NT2/D1 (cell line): Measurements from ENCODE around the gene NBAS.
"Not testable (repeated sequence)": the region's sequence is repeated elsewhere in the genome, so short reads cannot be mapped to it uniquely, and the experiment has no call there.

ENCODE experiments used
- DNase-seq: peaks from one replicate; pipeline ENCODE4 v3.0.0-alpha.2; 2011; ENCODE audit warnings: low read depth, low spot score
- H3K27me3 ChIP-seq: 2 replicates; pipeline ENCODE4 v1.6.0; 2011; ENCODE audit warnings: mild to moderate bottlenecking; ENCODE audit not compliant: insufficient read length, insufficient read depth
- H3K36me3 ChIP-seq: 2 replicates; pipeline ENCODE4 v1.6.1; 2011; ENCODE audit warnings: mild to moderate bottlenecking, low read length, mixed read lengths; ENCODE audit not compliant: insufficient read depth, insufficient read length
- H3K4me1 ChIP-seq: 2 replicates; pipeline ENCODE4 v1.5.1; 2011; ENCODE audit not compliant: insufficient read depth, insufficient read length
- H3K4me3 ChIP-seq: 2 replicates; pipeline ENCODE4 v1.5.1; 2011; ENCODE audit warnings: low read depth; ENCODE audit not compliant: insufficient read length
- H3K9ac ChIP-seq: 2 replicates; pipeline ENCODE4 v1.6.0; 2011; ENCODE audit warnings: low read depth; ENCODE audit not compliant: insufficient read length
- H3K9me3 ChIP-seq: 2 replicates; pipeline ENCODE4 v1.5.1; 2011; ENCODE audit warnings: mild to moderate bottlenecking, low read length; ENCODE audit not compliant: insufficient read depth
- SUZ12 ChIP-seq: IDR thresholded peaks from 2 replicates; pipeline ENCODE4 v1.6.1; 2011; ENCODE audit not compliant: insufficient read length, insufficient read depth; ENCODE audit errors: extremely low read depth
- YY1 ChIP-seq: IDR thresholded peaks from 2 replicates; pipeline ENCODE4 v1.6.1; 2011; ENCODE audit not compliant: insufficient read length, insufficient read depth
- ZNF274 ChIP-seq: IDR thresholded peaks from 2 replicates; pipeline ENCODE4 v1.6.1; 2011; ENCODE audit warnings: mild to moderate bottlenecking, low read depth, low read length

Gene NBAS

DNA sequence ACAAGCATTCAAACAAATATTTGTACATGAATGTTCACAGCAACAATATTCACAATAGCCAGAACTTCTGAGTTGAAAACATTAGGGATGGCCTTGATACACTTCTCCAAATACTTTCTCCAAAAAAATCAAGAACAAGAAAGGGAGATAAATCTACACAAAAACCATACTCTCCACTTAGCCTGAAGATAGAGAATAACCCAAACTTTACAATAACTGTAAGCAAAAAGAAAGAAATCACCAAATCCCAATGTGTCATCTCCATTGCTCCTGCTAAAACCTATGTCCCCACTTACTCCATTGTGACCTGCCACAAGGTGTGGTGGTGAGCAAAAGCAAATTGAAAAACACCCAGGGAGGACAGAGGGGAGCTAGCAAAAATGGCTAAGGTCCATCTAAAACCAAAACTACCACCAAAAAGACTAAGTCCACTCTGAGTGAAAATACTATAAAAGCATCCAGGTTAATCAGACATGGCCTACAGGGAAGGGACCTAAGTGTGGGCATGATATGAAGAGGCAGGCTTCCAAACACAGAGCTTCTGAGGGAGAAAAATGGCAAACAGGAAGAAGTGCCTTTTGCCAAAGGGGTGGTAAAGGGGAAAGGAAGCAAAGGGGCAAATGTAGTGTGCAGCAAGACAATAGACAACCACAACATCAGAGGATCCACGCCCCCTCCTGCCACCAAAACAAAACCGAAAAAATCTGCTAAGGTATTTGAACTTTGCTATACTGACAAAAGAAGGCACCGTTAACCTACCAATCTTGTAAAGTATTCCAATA, 56.1 kb downstream of the NBAS start:
- TF ChIP-seq YY1: no peak
- TF ChIP-seq SUZ12: no peak
- TF ChIP-seq ZNF274: no peak
- H3K4me1 ChIP-seq: no peaks in the 10 kb centered on the region
- peaks cover 5% of the 10 kb centered on the region for H3K36me3 ChIP-seq
- H3K9me3 ChIP-seq: no peaks in the 10 kb centered on the region
- no peak for DNase-seq
- H3K4me3 ChIP-seq: no peak overlapping the region
- H3K9ac ChIP-seq: no peak overlapping the region
- no peaks in the 10 kb centered on the region for H3K27me3 ChIP-seq

DNA sequence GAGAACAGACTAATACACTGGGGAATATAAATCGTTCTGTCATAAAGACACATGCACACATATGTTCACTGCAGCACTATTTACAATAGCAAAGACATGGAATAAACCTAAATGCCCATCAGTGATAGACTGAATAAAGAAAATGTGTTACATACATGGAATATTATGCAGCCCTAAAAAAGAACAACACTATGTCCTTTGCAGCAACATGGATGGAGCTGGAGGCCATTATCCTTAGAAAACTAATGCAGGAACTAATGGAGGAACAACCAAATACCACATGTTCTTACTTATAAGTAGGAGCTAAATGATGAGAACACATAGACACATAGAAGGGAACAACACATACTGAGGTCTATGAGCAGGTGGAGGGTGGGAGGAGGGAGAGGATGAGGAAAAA, 61.9 kb downstream of the NBAS start:
- H3K4me1 ChIP-seq, H3K9me3 ChIP-seq, H3K4me3 ChIP-seq, H3K9ac ChIP-seq, H3K36me3 ChIP-seq, H3K27me3 ChIP-seq, DNase-seq: not testable (repeated sequence)

DNA sequence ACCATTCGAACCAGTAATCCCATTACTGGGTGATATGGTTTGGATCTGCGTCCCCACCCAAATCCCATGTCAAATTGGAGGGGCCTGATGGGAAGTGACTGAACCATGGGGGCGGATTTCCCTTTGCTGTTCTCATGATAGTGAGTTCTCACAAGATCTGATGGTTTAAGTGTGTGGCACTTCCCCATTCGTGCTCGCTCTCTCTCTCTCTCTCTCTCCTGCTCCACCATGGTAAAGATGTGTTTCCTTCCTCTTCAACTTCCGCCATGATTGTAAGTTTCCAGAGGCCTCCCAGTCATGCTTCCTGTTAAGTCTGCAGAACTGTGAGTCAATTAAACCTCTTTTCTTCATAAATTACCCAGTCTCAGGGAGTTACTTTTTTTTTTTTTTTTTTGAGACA, 62.6 kb downstream of the NBAS start:
- Histone ChIP-seq H3K36me3 (peaks cover 3% of the 10 kb centered on the region), H3K9me3 (no peaks in the 10 kb centered on the region; the same call in 1 of the 2 replicates), H3K4me1 (no peaks in the 10 kb centered on the region), H3K4me3 (no peak overlapping the region), H3K9ac (no peak overlapping the region), H3K27me3 (no peaks in the 10 kb centered on the region)
- no peak for DNase-seq
- TF ChIP-seq YY1: no peak
- no peak for TF ChIP-seq ZNF274
- no peak for TF ChIP-seq SUZ12

DNA sequence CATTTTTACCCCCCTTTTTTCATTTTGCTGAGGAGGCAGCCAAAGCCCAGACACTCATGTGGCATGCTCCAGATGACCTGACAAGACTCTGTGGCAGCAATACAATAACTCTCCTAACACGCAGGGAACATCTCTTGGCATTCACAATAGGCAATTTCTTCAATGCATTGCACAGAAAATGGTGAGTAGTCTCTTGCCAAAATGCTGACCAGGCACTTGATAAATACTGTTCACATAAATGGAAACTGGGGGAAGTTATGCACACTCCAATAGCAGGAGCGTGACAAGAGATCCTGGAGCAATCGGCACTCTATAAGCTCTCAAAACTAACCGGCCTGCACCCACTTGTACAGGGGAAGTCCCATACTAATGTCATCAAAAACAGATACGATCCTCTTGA, 66.3 kb downstream of the NBAS start:
- Histone ChIP-seq H3K27me3 (no peaks in the 10 kb centered on the region), H3K4me3 (no peak overlapping the region), H3K4me1 (no peaks in the 10 kb centered on the region), H3K9me3 (no peaks in the 10 kb centered on the region; the same call in 1 of the 2 replicates), H3K9ac (no peak overlapping the region), H3K36me3 (peaks cover 3% of the 10 kb centered on the region)
- no peak for TF ChIP-seq YY1
- TF ChIP-seq ZNF274: no peak
- no peak for DNase-seq

DNA sequence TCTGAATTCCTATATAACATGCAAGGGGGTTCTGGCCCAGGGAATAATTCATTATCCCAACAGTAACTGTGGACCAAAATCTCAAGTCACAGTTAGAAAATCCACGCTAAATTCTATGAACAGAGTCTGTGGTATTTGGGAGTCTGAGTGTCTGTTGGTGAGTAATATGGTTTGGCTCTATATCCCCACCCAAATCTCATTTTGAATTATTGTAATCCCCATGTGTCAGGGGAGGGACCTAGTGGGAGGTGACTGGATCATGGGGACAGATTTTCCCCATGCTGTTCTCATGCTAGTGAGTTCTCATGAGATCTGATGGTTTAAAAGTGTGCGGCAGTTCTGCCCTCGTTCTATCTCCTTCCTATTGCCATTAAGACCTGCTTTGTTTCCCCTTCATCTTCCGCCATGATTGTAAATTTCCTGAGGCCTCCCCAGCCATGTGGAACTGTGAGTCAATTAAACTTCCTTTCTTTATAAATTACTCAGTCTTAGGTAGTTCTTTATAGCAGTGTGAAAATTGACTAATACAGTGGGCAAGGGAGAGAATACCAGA, 68.3 kb downstream of the NBAS start:
- Histone ChIP-seq H3K9me3 (no peaks in the 10 kb centered on the region), H3K4me1 (no peaks in the 10 kb centered on the region), H3K4me3 (no peak overlapping the region), H3K27me3 (no peaks in the 10 kb centered on the region), H3K9ac (no peak overlapping the region), H3K36me3 (peaks cover 6% of the 10 kb centered on the region)
- TF ChIP-seq YY1: no peak
- TF ChIP-seq ZNF274: no peak
- no peak for TF ChIP-seq SUZ12
- DNase-seq: no peak

DNA sequence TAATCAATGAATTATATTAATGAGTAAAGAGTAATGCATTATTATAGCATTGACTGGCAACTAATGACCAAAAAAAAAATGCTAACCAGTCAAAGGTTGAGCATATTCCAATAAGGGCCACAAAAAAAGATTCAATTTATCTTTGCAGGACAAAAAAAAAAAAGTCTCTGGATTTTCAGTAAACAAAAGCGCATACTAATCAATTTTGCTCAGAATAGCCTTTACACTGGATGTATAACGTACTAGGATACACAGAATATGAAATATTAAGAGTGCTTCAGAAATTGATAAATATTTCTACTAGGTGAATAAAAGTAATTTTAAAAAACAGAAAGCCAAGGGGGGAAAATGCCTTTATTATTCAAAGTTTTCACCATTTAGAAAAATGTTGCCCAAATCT, 74.4 kb downstream of the NBAS start:
- H3K36me3 ChIP-seq: peaks cover 19% of the 10 kb centered on the region
- DNase-seq: no peak
- H3K27me3 ChIP-seq: no peaks in the 10 kb centered on the region
- no peaks in the 10 kb centered on the region for H3K9me3 ChIP-seq
- H3K4me3 ChIP-seq: no peak overlapping the region
- no peak overlapping the region for H3K9ac ChIP-seq
- no peaks in the 10 kb centered on the region for H3K4me1 ChIP-seq
- TF ChIP-seq SUZ12 (no peak), ZNF274 (no peak), YY1 (no peak)

DNA sequence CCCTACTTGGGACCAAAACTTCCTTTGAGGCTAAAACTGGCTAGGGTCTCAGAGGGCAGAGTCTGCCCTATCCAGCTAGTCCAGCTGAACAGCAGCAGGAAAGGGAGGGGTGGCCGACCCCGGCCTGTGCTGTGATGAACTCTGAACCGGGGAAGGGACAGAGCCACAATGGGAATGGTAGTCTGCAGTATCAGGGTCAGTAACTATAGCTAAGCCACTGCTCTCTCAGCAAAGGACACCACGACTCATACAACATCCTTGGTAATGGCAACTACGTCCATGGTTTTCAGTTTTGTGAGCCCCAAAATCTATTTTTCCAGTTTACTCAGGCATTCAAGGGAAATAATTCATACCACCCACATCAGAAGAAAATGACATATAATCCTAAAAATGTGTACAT, 75.2 kb downstream of the NBAS start:
- H3K4me3 ChIP-seq: no peak overlapping the region
- no peaks in the 10 kb centered on the region for H3K4me1 ChIP-seq
- no peak for DNase-seq
- H3K27me3 ChIP-seq: no peaks in the 10 kb centered on the region
- H3K9ac ChIP-seq: no peak overlapping the region
- peaks cover 19% of the 10 kb centered on the region for H3K36me3 ChIP-seq
- TF ChIP-seq SUZ12: no peak
- no peaks in the 10 kb centered on the region for H3K9me3 ChIP-seq

DNA sequence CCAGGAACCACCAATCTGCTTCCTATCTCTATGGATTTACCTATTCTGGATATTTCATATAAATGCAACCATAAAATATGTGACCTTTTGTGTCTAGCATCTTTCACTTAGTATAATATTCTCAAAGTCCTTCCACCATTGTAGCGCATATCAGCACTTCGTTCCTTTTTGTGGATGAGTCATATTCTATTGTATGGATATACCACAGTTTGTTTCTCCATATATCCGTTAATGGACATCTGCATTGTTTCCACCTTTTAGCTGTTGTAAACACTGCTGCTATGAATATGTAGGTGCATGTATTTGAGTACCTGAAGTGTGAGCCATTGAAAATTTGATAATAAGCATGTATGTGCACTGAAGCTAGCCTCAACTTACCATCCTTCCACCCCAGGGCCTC, 80.1 kb downstream of the NBAS start:
- no peak for DNase-seq
- Histone ChIP-seq H3K4me1 (no peaks in the 10 kb centered on the region), H3K4me3 (no peak overlapping the region), H3K9ac (no peak overlapping the region), H3K36me3 (peaks cover 8% of the 10 kb centered on the region), H3K9me3 (no peaks in the 10 kb centered on the region), H3K27me3 (no peaks in the 10 kb centered on the region)
- TF ChIP-seq YY1 (no peak), ZNF274 (no peak), SUZ12 (no peak)
